Measurements from ENCODE around the gene FAM241B.

Gene FAM241B

GRCh38 chr10:69651362-69651761 is 21.3 kb downstream of the FAM241B start:
- DNase-seq (ENCODE audit: extremely low spot score), result no peak
- CTCF ChIA-PET, result interaction anchor here (1.7 kb wide), 1 partner anchor 22 kb away, joined by 4 read pairs; no protein-coding TSS in a partner anchor
- no peak for TF ChIP-seq CTCF (IDR thresholded peaks at IDR 0.05; ENCODE audit: control extremely low read depth, extremely low read depth, low read depth, missing control alignments)
- POLR2A ChIA-PET, result no interaction called here

DNA sequence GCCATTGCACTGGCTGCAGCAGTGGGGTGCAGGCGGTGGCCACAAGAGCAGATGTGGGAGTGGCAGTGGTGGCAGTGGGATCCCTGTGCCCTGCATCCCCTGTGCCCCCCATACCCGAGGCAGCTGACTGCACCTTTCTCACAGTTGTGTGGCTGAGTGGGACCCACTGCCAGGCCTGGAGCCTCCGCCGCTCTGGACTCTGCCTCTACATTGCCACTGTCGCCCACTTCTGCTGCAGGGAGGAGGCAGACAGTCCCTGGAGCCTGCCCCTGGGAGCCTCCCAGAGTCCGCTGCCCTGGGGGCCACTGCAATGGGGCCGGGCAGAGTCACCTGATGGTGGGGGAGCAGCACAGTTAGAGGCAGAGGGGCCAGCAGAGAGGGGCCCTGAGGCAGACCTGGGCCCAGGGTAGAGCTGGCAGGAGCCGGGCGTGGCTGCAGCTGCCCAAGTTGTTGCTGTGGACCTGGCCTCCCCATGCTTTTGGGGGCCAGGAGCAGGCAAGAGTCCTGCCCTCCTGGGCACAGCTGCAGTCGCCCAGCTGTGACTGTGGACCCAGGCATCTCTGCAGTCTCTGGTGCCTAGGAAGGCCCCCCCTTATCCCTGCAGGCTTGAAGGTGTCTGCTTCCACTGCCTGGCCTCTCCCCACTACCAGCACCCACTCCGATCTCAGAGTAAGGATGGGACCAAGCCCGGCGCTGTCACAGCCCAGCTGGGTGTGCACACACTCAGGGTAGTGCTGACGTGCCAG is 22.2 kb downstream of the FAM241B start:
- CTCF ChIA-PET, result interaction anchor here (1.3 to 1.9 kb wide), 3 partner anchors 8 to 14 kb away, joined by 4 to 10 read pairs (median 6); no protein-coding TSS in a partner anchor
- POLR2A ChIA-PET, result no interaction called here
- no peak for TF ChIP-seq CTCF (IDR thresholded peaks at IDR 0.05; ENCODE audit: control extremely low read depth, extremely low read depth, low read depth, missing control alignments)
- DNase-seq (ENCODE audit: extremely low spot score), result no peak

DNA sequence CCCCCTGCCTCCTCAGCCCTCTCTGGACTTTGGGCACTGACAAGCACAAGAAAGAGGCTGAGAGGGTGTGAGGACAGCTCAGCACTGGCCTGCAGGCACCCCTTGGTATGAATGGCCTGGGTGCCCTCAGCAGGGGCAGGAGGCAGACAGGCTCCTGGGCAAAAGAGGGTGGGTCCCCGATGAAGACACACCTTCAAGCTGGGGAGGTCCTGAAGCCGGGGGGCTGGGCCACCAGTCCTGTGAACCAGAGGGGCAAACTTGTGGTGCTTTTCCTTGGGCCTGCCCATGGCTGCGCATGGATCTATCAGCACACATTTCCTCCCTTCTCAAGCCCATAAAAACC is 22.8 kb downstream of the FAM241B start:
- CTCF ChIA-PET, result interaction anchor here (1.3 to 1.9 kb wide), 3 partner anchors 9 to 15 kb away, joined by 4 to 10 read pairs (median 6); no protein-coding TSS in a partner anchor
- no peak for DNase-seq (ENCODE audit: extremely low spot score)
- POLR2A ChIA-PET, result no interaction called here
- TF ChIP-seq CTCF (IDR thresholded peaks at IDR 0.05; ENCODE audit: control extremely low read depth, extremely low read depth, low read depth, missing control alignments), result no peak

DNA sequence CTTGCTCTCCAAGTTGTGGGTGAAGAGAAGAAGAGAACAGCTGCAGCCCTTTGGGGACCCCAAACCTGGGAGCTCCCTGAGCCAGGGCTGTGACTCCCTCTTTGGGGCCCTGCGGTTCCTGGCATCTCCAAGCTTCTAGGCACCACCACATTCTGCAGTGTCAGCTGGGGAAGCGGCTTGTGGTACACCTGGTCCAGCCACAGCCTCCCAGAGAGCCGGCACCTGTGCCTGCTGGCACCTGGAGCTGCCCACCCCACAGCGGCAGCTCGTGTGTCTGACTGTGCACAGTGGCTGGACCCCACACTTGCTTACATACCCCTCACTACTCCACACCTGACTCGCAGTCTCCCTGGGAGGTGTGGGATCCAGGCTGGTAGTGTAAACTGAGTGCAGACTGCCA is 23.5 kb downstream of the FAM241B start:
- no peak for TF ChIP-seq CTCF (IDR thresholded peaks at IDR 0.05; ENCODE audit: control extremely low read depth, extremely low read depth, low read depth, missing control alignments)
- ChIA-PET CTCF (interaction anchor here (1.1 to 2.1 kb wide), 5 partner anchors 10 to 138 kb away, joined by 4 to 10 read pairs (median 6); no protein-coding TSS in a partner anchor), POLR2A (no interaction called here)
- DNase-seq (ENCODE audit: extremely low spot score), result no peak

DNA sequence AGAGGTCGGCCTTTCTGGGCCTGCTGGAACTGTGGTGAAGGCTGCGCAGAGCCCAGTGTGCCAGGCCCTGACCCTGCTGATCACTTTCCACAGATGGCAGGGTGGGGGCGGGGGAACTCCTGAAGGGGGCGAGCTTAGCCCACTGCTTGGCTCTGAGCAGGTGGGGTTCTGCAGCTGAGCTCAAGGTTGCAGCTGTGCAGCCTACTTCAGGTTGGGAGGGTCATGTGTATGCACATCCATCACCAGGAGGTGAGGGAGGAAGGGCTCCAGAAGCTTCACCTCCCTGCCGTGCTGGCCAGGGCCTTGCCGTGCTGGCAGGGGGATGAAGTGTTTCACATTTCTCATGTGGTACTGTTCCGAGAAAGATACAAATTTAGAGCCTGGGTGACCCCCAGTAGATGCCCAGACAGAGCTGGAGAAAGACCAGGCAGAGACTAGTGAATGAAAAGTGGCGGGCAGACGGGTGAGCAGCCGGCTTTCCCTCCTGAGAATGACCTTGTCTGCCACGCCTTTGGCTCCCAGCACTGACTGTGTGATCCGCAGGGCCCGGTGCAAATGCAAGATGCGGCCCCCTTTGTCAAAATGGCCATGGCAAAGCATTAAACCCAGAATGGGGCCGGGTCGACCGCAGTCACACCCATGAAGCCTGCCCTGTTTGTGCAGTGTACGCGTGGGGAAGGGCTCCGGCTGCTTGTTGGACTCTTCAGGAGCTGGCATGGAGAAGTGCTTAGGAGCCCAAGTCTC is 25.2 kb downstream of the FAM241B start:
- DNase-seq (ENCODE audit: extremely low spot score), result no peak
- POLR2A ChIA-PET, result interaction anchor here (0.6 kb wide), 1 partner anchor 839 kb away, joined by 3 read pairs; no protein-coding TSS in a partner anchor
- TF ChIP-seq CTCF (IDR thresholded peaks at IDR 0.05; ENCODE audit: control extremely low read depth, extremely low read depth, low read depth, missing control alignments), result no peak
- CTCF ChIA-PET, result interaction anchor here (1.0 to 2.1 kb wide), 2 partner anchors 18 to 140 kb away, joined by 3 to 7 read pairs; no protein-coding TSS in a partner anchor

DNA sequence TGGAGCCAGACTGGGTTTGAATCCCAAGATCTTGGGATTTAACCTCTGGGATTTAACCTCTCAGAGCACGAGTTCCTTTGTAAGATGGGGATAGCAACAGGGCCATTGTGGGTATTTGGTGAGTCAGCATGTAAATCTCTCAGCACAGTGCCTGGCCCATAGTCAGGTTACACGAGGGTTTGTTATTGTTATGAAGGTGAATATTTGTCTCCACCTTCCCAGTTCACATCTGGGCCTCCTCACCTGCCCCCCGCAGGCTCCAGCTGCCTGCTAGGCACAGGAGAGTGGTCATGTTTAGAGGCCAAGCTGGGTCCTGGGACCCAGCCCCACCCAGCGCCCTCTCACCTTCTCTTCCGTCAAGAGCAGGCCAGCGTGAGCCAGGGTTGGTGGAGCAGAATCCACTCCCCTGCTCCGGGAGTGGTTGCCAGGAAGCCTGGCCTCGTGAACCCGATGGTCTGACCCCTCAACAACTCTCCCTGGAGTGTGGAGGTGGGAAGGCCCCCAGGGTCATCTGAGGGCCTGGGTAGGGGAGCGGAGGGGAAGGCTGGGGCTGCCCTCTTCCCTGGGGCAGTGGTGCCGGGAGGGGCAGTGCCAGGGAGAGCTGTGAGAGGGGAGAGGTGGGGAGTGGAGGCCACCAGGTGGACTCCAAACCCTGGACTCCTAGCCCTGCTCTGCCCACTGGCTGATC is 26.0 kb downstream of the FAM241B start:
- POLR2A ChIA-PET, result interaction anchor here (0.6 kb wide), 1 partner anchor 838 kb away, joined by 3 read pairs; no protein-coding TSS in a partner anchor

More for the DNA sequence above, 26.0 kb downstream of the FAM241B start:
- TF ChIP-seq CTCF (IDR thresholded peaks at IDR 0.05; ENCODE audit: control extremely low read depth, extremely low read depth, low read depth, missing control alignments), result no peak
- no peak for DNase-seq (ENCODE audit: extremely low spot score)
- CTCF ChIA-PET, result interaction anchor here (1.0 kb wide), 1 partner anchor 19 kb away, joined by 3 read pairs; no protein-coding TSS in a partner anchor
